ENCODE data around the gene TP53TG3D.
"Not testable (repeated sequence)": the region's sequence is repeated elsewhere in the genome, so short reads cannot be mapped to it uniquely, and the experiment has no call there.

The TP53TG3D gene

GRCh38 chr16:32252986-32253385 is at the start of gene TP53TG3D:
TSS of gene TP53TG3D (plus strand) at chr16:32253286. CDS start at chr16:32253354, 68 bp downstream.
- H3K27me3 ChIP-seq (ENCODE audit: control insufficient read depth, insufficient read depth, low read length); H3K9ac ChIP-seq; H3K4me2 ChIP-seq (ENCODE audit: low read length); H3K79me2 ChIP-seq; H3K4me3 ChIP-seq (ENCODE audit: low read depth, low read length); H3K4me1 ChIP-seq; H3K27ac ChIP-seq; H2AFZ ChIP-seq; H3K36me3 ChIP-seq (ENCODE audit: control insufficient read depth, insufficient read depth, low read length); H3K9me3 ChIP-seq (ENCODE audit: control insufficient read depth, low read length): not testable (repeated sequence)

DNA sequence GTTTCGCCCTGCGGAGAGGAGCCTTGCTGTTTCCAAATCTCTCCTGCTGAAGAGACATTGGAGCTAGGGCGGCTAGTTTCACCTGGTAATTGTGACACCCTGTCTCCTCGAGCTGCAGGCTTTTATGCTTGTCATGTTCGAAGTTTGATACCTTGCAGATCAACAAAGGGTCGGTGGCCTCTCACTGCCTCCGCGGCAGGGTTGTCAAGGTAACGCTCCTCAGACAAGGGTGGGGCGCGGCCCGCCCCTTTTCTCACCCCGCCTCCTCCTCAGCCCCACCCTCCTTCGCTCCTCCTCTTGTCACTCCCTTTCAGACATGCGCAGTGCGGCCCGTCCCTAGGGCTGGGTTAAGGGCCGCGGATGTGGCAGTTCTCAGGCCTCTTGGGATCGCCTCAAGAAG is 421 bp downstream of the TP53TG3D start:
- H3K4me3 ChIP-seq (ENCODE audit: low read depth, low read length): not testable (repeated sequence)

DNA sequence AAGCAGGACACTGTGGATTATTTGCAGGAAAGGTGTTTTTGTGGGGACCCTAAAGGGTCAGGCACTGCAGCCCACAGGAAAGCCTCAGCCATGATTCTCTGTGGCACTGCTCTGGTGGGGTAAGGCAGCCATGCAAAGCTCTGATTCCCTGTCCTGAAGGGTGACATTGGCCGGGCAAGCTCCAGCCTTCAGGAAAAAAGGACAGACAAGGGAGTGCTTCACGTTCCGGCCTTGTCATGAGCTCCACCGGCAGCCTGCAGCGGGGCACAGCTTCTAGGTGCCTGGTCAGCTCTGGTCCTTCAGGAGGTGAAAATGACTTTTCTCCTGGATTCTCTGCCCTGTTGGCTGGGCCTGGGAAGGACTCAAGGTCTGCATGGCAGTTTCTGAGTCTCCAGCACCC is 8.4 kb downstream of the TP53TG3D start:
- not testable (repeated sequence) for H3K9ac ChIP-seq

More for the DNA sequence above, 421 bp downstream of the TP53TG3D start:
- not testable (repeated sequence) for H3K79me2 ChIP-seq; H3K9ac ChIP-seq; H3K27me3 ChIP-seq (ENCODE audit: control insufficient read depth, insufficient read depth, low read length); H3K4me2 ChIP-seq (ENCODE audit: low read length); H3K9me3 ChIP-seq (ENCODE audit: control insufficient read depth, low read length); H3K36me3 ChIP-seq (ENCODE audit: control insufficient read depth, insufficient read depth, low read length); H3K4me1 ChIP-seq; H3K27ac ChIP-seq; H2AFZ ChIP-seq

GRCh38 chr16:32263552-32263951 is 10.5 kb downstream of the TP53TG3D start:
- H3K4me1 ChIP-seq; H2AFZ ChIP-seq; H3K79me2 ChIP-seq; H3K4me3 ChIP-seq (ENCODE audit: low read depth, low read length); H3K9ac ChIP-seq; H3K36me3 ChIP-seq (ENCODE audit: control insufficient read depth, insufficient read depth, low read length); H3K9me3 ChIP-seq (ENCODE audit: control insufficient read depth, low read length); H3K4me2 ChIP-seq (ENCODE audit: low read length); H3K27me3 ChIP-seq (ENCODE audit: control insufficient read depth, insufficient read depth, low read length); H3K27ac ChIP-seq: not testable (repeated sequence)

More for the DNA sequence above, 8.4 kb downstream of the TP53TG3D start:
- H3K27ac ChIP-seq; H3K4me1 ChIP-seq; H2AFZ ChIP-seq; H3K4me2 ChIP-seq (ENCODE audit: low read length); H3K79me2 ChIP-seq; H3K36me3 ChIP-seq (ENCODE audit: control insufficient read depth, insufficient read depth, low read length); H3K9me3 ChIP-seq (ENCODE audit: control insufficient read depth, low read length); H3K27me3 ChIP-seq (ENCODE audit: control insufficient read depth, insufficient read depth, low read length); H3K4me3 ChIP-seq (ENCODE audit: low read depth, low read length): not testable (repeated sequence)

DNA sequence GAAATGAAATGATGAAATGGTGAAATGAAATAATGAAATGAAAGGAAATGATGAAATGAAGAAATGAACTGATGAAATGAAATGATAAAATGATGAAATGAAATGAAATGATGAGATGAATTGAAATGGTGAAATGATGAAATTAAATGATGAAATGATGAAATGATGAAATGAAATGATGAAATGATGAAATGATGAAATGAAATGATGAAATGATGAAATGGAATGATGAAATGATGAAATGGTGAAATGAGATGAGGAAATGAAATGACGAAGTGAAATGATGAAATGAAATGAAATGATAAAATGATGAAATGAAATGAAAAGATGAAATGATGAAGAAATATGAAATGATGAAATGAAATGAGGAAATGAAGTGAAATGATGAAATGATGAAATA is 28.8 kb downstream of the TP53TG3D start:
- not testable (repeated sequence) for H3K4me3 ChIP-seq (ENCODE audit: low read depth, low read length); H3K36me3 ChIP-seq (ENCODE audit: control insufficient read depth, insufficient read depth, low read length); H3K4me1 ChIP-seq; H3K79me2 ChIP-seq; H3K27me3 ChIP-seq (ENCODE audit: control insufficient read depth, insufficient read depth, low read length); H3K9ac ChIP-seq; H3K9me3 ChIP-seq (ENCODE audit: control insufficient read depth, low read length); H3K4me2 ChIP-seq (ENCODE audit: low read length); H2AFZ ChIP-seq; H3K27ac ChIP-seq

GRCh38 chr16:32283024-32283423 is 29.9 kb downstream of the TP53TG3D start:
- not testable (repeated sequence) for H3K4me1 ChIP-seq; H3K4me2 ChIP-seq (ENCODE audit: low read length); H3K9ac ChIP-seq; H3K36me3 ChIP-seq (ENCODE audit: control insufficient read depth, insufficient read depth, low read length); H3K9me3 ChIP-seq (ENCODE audit: control insufficient read depth, low read length); H3K4me3 ChIP-seq (ENCODE audit: low read depth, low read length); H2AFZ ChIP-seq; H3K79me2 ChIP-seq; H3K27me3 ChIP-seq (ENCODE audit: control insufficient read depth, insufficient read depth, low read length); H3K27ac ChIP-seq

DNA sequence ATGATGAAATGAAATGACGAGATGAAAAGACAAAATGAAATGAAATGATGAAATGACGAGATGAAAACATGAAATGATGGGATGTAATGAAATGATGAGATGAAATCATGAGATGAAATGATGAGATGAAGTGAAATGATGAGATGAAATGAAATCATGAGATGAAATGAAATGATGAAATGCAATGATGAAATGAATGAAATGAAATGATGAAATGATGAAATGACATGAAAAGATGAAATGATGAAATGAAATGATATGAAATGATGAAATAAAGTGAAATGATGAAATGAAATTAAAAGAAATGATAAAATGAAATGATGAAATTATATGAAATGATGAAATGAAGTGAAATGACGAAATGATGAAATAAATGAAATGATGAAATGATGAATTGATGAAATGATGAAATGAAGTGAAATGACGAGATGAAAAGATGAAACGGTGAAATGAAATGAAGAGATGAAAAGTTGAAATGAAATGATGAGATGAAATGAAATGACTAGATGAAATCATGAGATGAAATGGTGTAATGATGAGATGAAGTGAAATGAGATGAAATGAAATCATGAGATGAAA is 30.9 kb downstream of the TP53TG3D start:
- H3K27ac ChIP-seq; H3K4me2 ChIP-seq (ENCODE audit: low read length); H3K9me3 ChIP-seq (ENCODE audit: control insufficient read depth, low read length); H3K9ac ChIP-seq; H3K27me3 ChIP-seq (ENCODE audit: control insufficient read depth, insufficient read depth, low read length); H2AFZ ChIP-seq; H3K36me3 ChIP-seq (ENCODE audit: control insufficient read depth, insufficient read depth, low read length); H3K79me2 ChIP-seq; H3K4me1 ChIP-seq; H3K4me3 ChIP-seq (ENCODE audit: low read depth, low read length): not testable (repeated sequence)

DNA sequence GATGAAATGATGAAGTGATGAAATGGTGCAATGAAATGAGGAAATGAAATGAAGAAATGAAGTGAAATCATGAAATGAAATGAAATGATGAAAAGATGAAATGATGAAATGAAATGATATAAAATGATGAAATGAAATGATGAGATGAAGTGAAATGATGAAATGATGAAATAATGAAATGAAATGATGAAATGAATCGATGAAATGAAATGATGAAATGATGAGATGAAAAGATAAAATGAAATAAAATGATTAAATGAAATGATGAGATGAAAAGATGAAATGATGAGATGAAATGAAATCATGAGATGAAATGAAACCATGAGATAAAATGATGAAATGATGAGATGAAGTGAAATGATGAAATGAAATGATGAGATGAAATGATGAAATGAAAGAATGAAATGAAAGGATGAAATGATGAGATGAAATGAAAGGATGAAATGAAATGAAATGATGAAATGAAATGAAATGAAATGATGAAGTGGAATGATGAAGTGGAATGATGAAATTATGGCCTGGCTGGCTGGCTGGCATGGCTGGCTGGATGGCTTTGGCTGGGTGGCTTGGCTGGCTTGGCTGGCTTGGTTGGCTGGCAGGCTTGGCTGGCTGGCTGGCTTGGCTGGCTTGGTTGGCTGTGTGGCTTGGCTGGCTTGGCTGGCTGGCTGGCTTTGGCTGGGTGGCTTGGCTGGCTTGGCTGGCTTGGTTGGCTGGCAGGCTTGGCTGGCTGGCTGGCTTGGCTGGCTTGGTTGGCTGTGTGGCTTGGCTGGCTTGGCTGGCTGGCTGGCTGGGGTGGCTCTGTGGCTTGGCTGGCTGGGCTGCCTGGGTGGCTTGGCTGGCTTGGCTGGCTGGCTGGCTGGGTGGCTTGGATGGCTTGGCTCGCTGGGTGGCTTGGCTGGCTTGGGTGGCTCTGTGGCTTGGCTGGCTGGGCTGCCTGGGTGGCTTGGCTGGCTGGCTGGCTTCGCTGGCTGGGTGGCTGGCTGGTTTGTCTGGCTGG is 32.0 kb downstream of the TP53TG3D start:
- H3K36me3 ChIP-seq (ENCODE audit: control insufficient read depth, insufficient read depth, low read length); H2AFZ ChIP-seq; H3K79me2 ChIP-seq; H3K4me3 ChIP-seq (ENCODE audit: low read depth, low read length); H3K9me3 ChIP-seq (ENCODE audit: control insufficient read depth, low read length); H3K27ac ChIP-seq; H3K9ac ChIP-seq; H3K4me2 ChIP-seq (ENCODE audit: low read length); H3K4me1 ChIP-seq; H3K27me3 ChIP-seq (ENCODE audit: control insufficient read depth, insufficient read depth, low read length): not testable (repeated sequence)

- H3K9me3 ChIP-seq (ENCODE audit: control insufficient read depth, low read length); H3K27me3 ChIP-seq (ENCODE audit: control insufficient read depth, insufficient read depth, low read length); H3K4me3 ChIP-seq (ENCODE audit: low read depth, low read length); H3K4me2 ChIP-seq (ENCODE audit: low read length); H2AFZ ChIP-seq; H3K9ac ChIP-seq; H3K4me1 ChIP-seq; H3K27ac ChIP-seq; H3K36me3 ChIP-seq (ENCODE audit: control insufficient read depth, insufficient read depth, low read length); H3K79me2 ChIP-seq: not testable (repeated sequence)
These were observed 33.1 kb downstream of the TP53TG3D start for GRCh38 chr16:32286193-32286592.

DNA sequence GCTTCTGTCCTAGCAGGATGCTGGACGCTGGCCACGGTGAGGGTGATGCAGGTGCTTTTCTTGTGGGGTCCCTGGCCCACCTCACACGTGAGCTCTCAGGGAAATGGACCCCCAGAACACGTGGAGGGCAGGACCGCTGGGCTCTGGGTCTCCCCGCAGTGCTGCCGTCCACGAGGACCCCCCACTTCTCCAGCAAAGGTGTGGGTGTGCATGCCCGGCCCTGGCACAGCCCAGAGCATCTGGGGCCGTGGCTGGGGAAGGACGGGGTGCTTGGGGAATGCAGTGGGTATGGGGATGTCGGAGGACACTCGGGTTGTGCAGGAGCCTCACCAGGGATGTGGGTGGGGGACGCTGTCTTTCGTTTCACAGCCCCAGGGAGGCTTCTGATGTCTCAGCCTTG is 34.7 kb downstream of the TP53TG3D start:
- not testable (repeated sequence) for H3K27me3 ChIP-seq (ENCODE audit: control insufficient read depth, insufficient read depth, low read length); H2AFZ ChIP-seq; H3K27ac ChIP-seq; H3K36me3 ChIP-seq (ENCODE audit: control insufficient read depth, insufficient read depth, low read length); H3K4me3 ChIP-seq (ENCODE audit: low read depth, low read length); H3K9ac ChIP-seq; H3K79me2 ChIP-seq; H3K9me3 ChIP-seq (ENCODE audit: control insufficient read depth, low read length); H3K4me1 ChIP-seq; H3K4me2 ChIP-seq (ENCODE audit: low read length)

DNA sequence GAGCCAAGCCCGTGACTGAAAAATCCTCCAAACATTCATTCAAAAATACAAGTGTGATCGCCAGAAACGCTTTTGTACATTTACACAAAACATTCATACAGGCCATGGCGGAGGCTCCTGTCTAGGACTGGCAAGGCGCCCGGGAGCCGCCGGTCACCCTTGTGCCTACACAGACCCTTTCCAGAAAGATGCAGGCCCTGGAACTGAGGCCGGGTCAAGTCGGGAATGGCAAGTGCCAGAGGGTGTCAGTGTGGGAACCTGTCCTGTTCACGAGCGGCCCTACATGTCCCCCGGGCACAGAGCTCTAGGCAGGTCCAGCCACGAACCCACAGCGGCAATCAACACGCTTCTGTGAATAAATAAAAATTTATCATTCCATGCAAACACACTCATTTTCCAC is 36.1 kb downstream of the TP53TG3D start:
- H3K4me2 ChIP-seq (ENCODE audit: low read length); H3K9ac ChIP-seq; H3K27me3 ChIP-seq (ENCODE audit: control insufficient read depth, insufficient read depth, low read length); H3K9me3 ChIP-seq (ENCODE audit: control insufficient read depth, low read length); H3K4me1 ChIP-seq; H3K36me3 ChIP-seq (ENCODE audit: control insufficient read depth, insufficient read depth, low read length); H3K4me3 ChIP-seq (ENCODE audit: low read depth, low read length); H3K79me2 ChIP-seq; H3K27ac ChIP-seq; H2AFZ ChIP-seq: not testable (repeated sequence)

Measured in parathyroid adenoma (tissue), 2 donors.